ENCODE results near the gene FGGY. TPM values are rescaled to one million over a fixed set of nuclear protein-coding genes. Genes with fewer than 3 reads are reported as not detected.

Gene FGGY
- total RNA-seq, 2 experiments from 2014 or later, result 11.9 to 13.6 TPM

GRCh38 chr1:59673573-59674450 is 376.9 kb downstream of the FGGY start:
- ATAC-seq (no peak), DNase-seq (no peak)
- H3K9me3 Mint-ChIP-seq, result no peaks in the 10 kb centered on the region
- H3K36me3 Mint-ChIP-seq (ENCODE audit: low read depth), result no peaks in the 10 kb centered on the region
- no peaks in the 10 kb centered on the region for H3K27me3 Mint-ChIP-seq
- ChIA-PET CTCF (interaction anchor here (1.0 kb wide), 1 partner anchor 10 kb away, joined by 3 read pairs; no protein-coding TSS in a partner anchor), POLR2A (no interaction called here)
- no peak for TF ChIP-seq CTCF (IDR thresholded peaks at IDR 0.05)
- peaks cover 3% of the 10 kb centered on the region for H3K4me1 Mint-ChIP-seq (ENCODE audit: low read depth)
- intact Hi-C loops (cut with micrococcal nuclease), result no loop called here
- no peak overlapping the region for H3K4me3 Mint-ChIP-seq
- H3K27ac Mint-ChIP-seq, result no peak overlapping the region

- intact Hi-C loops (cut with micrococcal nuclease), result no loop called here
- H3K4me1 Mint-ChIP-seq (ENCODE audit: low read depth), result peaks cover 3% of the 10 kb centered on the region
- no peaks in the 10 kb centered on the region for H3K27me3 Mint-ChIP-seq
- no peak for TF ChIP-seq CTCF (IDR thresholded peaks at IDR 0.05)
- ChIA-PET POLR2A (no interaction called here), CTCF (interaction anchor here (1.0 kb wide), 1 partner anchor 9 kb away, joined by 3 read pairs; no protein-coding TSS in a partner anchor)
- H3K27ac Mint-ChIP-seq, result no peak overlapping the region
- DNase-seq (no peak), ATAC-seq (no peak)
- H3K4me3 Mint-ChIP-seq, result no peak overlapping the region
- no peaks in the 10 kb centered on the region for H3K36me3 Mint-ChIP-seq (ENCODE audit: low read depth)
- no peaks in the 10 kb centered on the region for H3K9me3 Mint-ChIP-seq
Observed at GRCh38 chr1:59674595-59674994, 377.7 kb downstream of the FGGY start.

- Mint-ChIP-seq H3K4me1 (ENCODE audit: low read depth) (peaks cover 3% of the 10 kb centered on the region), H3K27ac (no peak overlapping the region), H3K4me3 (no peak overlapping the region), H3K36me3 (ENCODE audit: low read depth) (no peaks in the 10 kb centered on the region), H3K9me3 (no peaks in the 10 kb centered on the region), H3K27me3 (no peaks in the 10 kb centered on the region)
- ATAC-seq, result no peak
- CTCF ChIA-PET, result interaction anchor here (0.7 to 1.2 kb wide), 2 partner anchors 16 to 23 kb away, joined by 3 to 4 read pairs; no protein-coding TSS in a partner anchor
- no peak for TF ChIP-seq CTCF (IDR thresholded peaks at IDR 0.05)
- intact Hi-C loops (cut with micrococcal nuclease), result no loop called here
- POLR2A ChIA-PET, result no interaction called here
- no peak for DNase-seq
Observed at GRCh38 chr1:59675936-59676335, 379.0 kb downstream of the FGGY start.

GRCh38 chr1:59678040-59678439 is 381.1 kb downstream of the FGGY start:
- no peaks in the 10 kb centered on the region for H3K27me3 Mint-ChIP-seq
- ChIA-PET CTCF (interaction anchor here (1.8 kb wide), 1 partner anchor 21 kb away, joined by 8 read pairs; no protein-coding TSS in a partner anchor), POLR2A (no interaction called here)
- no peak overlapping the region for H3K4me3 Mint-ChIP-seq
- no peaks in the 10 kb centered on the region for H3K36me3 Mint-ChIP-seq (ENCODE audit: low read depth)
- intact Hi-C loops (cut with micrococcal nuclease), result no loop called here
- H3K4me1 Mint-ChIP-seq (ENCODE audit: low read depth), result peaks cover 2% of the 10 kb centered on the region
- no peak for ATAC-seq
- no peak for DNase-seq
- TF ChIP-seq CTCF (IDR thresholded peaks at IDR 0.05), result no peak
- H3K9me3 Mint-ChIP-seq, result no peaks in the 10 kb centered on the region
- H3K27ac Mint-ChIP-seq, result no peak overlapping the region
